SIG-M5 (cell line): ENCODE data around the gene ALDH4A1.

Source experiments
- DNase-seq: peaks from one replicate; lab custom pipeline; 2025; lab: John Stamatoyannopoulos, UW

Gene ALDH4A1

DNA sequence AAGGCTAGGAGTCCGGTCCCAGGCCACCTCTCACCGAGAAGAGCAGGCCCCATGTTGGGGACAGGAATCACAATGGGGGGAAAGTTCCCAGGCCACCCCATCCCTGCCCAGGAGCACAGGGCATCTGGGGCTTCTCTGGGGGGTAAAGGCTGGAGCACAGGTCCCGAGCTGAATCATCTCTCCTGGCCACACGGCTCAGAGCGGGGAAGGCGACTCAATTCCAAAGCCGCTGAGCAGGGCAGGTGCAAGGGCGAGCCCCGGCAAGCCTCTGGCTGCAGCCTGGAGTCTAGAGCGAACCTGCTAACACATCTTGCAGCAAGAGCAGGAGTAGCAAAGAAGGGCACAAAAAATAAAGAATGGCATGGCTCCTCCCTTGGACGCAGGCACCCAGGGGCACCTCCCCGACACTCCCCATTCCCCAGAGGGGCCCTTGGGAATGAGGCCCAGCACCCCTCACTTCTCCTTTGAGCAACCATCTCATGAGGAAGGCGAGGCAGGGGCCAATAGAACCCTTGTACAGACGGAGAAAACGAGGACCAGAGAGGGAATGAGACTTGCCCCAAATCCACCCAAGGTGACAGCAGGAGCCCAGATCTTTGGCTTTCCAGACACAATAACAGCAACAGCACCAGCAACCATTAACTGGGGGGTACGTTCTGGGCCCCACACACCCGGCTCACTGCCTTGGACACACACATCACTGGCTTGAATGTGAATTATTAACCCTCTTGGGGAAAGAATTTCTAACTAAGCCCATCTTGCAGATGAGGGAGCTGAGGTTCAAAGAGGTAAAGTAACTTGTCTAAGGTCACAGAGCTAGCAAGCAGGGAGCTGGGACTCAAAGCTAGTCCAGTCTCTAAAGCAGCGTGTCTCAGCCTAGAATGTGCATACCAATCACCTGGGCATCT lies 20.7 kb upstream of the ALDH4A1 start:
- no peak for DNase-seq

GRCh38 chr1:18922319-18922726 lies 20.0 kb upstream of the ALDH4A1 start:
- no peak for DNase-seq

GRCh38 chr1:18921516-18922251 lies 19.3 kb upstream of the ALDH4A1 start:
- no peak for DNase-seq

GRCh38 chr1:18920931-18921330 lies 18.6 kb upstream of the ALDH4A1 start:
- DNase-seq, result no peak

GRCh38 chr1:18919956-18920355 lies 17.6 kb upstream of the ALDH4A1 start:
- DNase-seq, result no peak

DNA sequence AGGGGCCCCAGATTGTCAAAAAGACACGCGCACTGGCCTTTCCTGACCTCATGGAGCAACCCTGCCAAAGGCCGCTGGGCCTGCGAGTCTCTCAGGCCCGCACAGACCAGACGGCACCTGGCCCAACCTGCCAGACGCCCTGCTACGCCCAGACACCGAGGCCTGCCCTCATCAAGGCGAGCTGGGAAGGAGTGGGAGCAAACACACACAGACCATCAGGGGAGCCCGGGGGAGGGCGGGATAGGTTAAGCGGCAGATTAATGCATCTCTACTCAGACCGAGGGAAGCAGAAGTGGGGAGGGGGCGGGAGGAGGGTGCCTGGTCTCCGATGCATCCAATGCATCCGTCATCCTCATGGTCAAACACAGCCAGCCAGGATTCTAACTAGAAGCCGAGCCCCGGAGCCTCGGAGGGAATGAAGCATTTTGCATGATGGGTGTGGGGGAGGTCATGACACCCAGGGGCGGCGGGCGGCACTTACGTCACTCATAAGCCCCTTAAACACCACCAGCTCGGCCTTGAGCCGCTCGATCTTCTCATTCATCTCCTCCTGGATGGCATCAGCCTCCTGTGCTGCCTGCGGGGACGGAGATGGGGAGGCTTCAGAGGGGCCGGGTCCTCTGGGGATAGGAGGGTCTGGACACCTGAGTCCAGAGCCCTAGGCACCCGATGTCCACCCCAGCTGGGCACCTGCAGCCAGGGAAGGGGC lies 17.0 kb upstream of the ALDH4A1 start:
- DNase-seq, result no peak

GRCh38 chr1:18918417-18918816 lies 16.1 kb upstream of the ALDH4A1 start:
- DNase-seq, result no peak

DNA sequence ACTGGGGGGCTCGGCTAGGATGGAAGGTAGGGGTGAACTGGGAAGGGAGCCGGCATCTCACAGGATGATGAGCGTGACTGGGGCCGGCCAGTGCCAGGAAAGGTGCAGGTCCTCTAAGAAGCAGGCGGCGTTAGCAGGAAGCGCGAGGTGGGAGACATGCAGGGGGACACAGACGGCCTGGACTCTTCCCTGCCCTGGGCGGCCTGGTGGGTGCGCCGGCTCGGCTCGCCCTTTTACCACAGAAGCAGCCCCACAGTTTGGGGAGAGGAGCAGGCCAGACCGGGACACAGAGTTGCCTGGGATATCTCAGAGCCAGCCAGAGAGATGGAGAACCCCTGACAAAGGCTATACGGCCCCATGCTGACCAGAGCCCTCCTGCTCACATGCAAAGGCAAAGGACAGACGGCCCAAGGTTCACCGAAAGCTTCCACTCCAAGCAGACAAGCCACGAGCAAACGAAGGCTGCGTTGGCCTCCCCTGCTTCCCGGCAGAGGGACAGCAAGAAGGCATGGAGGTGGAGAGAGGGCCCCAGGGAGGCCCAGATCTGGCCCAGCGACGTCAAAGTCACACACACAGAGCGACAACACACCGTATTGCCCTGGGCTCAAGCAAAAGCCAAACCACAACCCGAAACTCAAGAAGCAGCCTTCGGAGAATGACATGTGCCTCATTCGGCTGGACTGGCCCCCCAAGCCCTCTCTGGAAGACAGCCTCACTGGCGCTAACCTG lies 14.9 kb upstream of the ALDH4A1 start:
- no peak for DNase-seq

DNA sequence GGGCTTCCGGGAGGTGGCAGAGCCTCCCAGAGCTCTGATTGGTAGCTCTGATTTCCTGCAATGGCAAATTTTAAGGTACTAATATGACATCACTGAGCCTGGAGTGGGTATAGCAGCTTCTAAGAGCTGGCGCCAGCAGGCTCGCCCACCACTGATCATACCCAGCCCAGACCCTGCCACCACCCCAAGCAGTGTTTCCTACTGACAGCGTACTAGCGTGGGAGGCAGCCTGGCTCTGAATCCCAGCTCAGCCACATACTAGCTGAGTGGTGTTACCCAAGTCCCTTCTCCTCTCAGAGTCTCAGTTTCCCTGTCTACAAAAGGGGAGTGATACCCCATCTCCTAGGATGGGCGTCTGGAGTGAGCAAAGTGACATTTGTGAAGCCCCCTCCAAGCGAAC lies 13.0 kb upstream of the ALDH4A1 start:
- no peak for DNase-seq

GRCh38 chr1:18913065-18913835 lies 10.9 kb upstream of the ALDH4A1 start:
- DNase-seq, result no peak

DNA sequence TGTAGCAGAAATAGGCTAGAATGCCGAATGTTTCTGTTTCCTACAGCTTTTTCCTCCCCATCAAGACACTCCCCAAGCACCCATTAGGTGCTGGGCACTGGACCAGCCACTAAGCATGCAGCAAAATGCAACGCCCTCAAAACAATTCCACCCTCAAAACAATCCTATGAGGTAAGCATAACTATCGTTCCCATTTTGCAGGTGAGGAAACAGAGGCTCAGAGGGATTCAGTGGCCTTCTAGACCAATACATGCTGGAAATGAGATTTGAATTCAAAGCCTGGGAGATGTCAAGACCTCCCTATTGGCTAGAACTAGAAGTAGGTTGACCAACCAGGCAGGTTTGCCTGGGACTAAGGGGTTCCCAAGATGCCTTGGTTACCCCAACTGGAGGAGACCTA lies 10.2 kb upstream of the ALDH4A1 start:
- no peak for DNase-seq

DNA sequence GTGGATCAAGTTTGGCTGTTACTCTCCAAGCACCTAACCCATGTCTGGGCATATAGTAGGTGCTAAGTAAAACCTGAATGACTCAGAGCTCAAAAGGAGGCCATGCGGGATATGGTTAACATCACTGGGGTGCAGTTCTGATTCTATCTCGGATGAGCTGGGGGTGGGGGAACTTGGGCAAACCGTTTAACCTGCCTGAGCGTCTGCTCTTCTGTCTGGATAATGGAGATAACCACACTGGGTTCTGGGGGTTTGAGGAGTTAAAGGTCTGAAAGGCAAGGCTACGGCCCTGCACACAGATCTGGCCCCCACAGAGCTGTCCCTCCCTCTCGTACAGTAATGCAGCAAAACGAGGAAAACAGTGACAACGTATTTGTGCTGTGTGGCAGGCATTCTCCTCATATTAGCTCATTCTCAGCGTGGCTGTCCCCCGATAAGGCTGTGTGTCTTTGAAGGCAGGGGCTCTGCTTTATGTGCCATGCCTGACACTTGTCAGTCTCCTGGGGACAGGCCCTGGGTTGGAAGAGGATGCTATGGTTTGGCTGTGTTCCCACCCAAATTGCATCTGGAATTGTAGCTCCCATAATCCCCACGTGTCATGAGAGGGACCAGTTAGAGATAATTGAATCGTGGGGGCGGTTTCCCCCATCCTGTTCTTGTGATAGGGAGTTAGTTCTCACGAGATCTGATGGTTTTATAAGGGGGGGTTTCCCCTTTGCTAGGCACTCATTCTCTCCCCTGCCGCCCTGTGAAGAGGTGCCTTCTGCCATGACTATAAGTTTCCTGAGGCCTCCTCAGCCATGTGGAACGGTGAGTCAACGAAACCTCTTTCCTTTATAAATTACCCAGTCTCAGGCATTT lies 6.8 kb upstream of the ALDH4A1 start:
- no peak for DNase-seq

- no peak for DNase-seq
Measured at GRCh38 chr1:18907917-18908845, 5.8 kb upstream of the ALDH4A1 start.

- no peak for DNase-seq
Measured at GRCh38 chr1:18907021-18907916, 4.9 kb upstream of the ALDH4A1 start.

DNA sequence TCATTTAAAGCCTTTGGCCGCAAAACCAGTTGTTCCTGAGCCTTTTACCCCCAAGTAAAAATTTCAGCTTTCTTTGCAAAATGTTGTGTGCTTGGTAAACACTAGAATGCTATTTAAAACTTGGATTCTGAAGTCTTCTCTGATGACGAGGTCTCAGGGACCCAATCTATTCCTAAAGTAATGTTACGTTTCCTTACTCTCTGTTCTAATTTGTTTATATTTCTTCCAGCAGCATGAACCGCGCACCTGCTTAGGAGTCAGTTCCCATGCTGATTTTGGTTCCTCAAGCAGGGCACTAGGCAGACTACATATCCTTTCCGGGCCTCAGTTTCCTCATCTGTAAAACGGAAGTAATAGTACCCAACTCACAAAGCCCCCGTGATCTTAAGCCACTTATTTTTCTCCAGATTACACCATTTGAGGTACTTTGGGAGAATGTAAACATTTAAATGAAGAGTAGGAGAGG lies 969 bp upstream of the ALDH4A1 start:
- no peak for DNase-seq

- no peak for DNase-seq
Measured at GRCh38 chr1:18901952-18902522, 318 bp downstream of the ALDH4A1 start.

DNA sequence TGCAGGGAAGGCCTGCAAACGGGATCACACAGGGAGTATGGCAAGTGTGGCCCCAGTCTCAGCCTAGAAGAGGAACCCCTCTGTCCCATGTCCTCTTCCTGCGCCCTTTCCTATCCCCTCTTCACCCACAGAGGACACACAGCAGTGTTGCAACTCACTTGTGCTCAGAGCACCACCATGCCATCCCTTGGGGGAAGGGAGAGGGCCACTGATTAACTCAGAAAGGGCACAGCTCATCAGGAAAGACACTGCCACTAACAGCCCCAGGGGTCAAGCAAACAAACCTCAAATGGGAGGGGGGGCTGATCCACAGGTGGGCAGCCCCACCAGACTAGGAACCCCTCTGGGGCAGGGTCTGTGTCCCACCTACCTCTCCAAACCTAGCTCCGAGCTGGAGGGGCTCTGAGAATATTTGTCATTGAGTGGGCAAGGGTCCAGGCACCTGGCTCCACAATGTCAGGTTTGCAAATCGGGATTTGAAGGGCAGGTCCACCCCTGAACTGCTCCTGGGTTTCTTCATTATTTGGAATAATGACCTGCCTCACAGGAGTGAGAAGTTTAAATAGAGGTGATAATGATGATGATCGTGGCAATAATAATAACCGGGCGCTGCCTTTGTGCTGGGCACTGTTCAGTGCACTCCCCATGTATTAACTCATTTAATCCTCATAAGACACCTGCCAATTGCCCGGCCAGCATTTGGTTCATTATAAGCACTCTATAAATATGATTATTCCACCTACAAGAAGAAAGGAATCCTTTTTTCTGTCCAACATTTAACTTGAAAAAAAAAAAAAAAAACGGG lies 1.0 kb downstream of the ALDH4A1 start:
- no peak for DNase-seq
